Aorta (tissue), 5 donors: Measurements from ENCODE around the gene OR2Z1. TPM values are rescaled to one million over a fixed set of nuclear protein-coding genes. Genes with fewer than 3 reads are reported as not detected.
"Not testable (repeated sequence)": the region's sequence is repeated elsewhere in the genome, so short reads cannot be mapped to it uniquely, and the experiment has no call there.

Source experiments
- ATAC-seq: fragments of 200-7000 bp; cut with Tn5 transposase; one replicate; pipeline ENCODE4 v1.9.1; 2022; ENCODE audit warnings: moderate library complexity; ENCODE audit not compliant: low FRiP score
- DNase-seq, 2 donors: peaks; one replicate each; pipeline ENCODE4 v3.0.0-alpha.2; 2020
- H3K27ac ChIP-seq, 2 donors: one replicate each; pipeline ENCODE4 v1.5.1; 2013; ENCODE audit warnings: low read length in 2 of 2, mild to moderate bottlenecking in 2 of 2, moderate library complexity in 2 of 2, control low read depth in 1 of 2, inconsistent platforms in 1 of 2, low read depth in 1 of 2
- H3K27me3 ChIP-seq, 2 donors: one replicate each; pipeline ENCODE4 v1.6.1; 2013; ENCODE audit warnings: control low read depth in 1 of 2, low read length in 1 of 2, mild to moderate bottlenecking in 1 of 2, moderate library complexity in 1 of 2; ENCODE audit not compliant: insufficient read depth in 2 of 2, control insufficient read depth in 1 of 2
- H3K36me3 ChIP-seq, 2 donors: one replicate each; pipeline ENCODE4 v1.6.1; 2013; ENCODE audit warnings: control low read depth in 1 of 2, low read length in 1 of 2, mild to moderate bottlenecking in 1 of 2; ENCODE audit not compliant: insufficient read depth in 2 of 2, control insufficient read depth in 1 of 2
- H3K4me1 ChIP-seq, 2 donors: one replicate each; pipeline ENCODE4 v1.6.1; 2013; ENCODE audit warnings: low read length in 2 of 2, control low read depth in 1 of 2, mild to moderate bottlenecking in 1 of 2, moderate library complexity in 1 of 2; ENCODE audit not compliant: insufficient read depth in 2 of 2, control insufficient read depth in 1 of 2
- H3K4me3 ChIP-seq, 2 donors: one replicate each; pipeline ENCODE4 v1.5.1; 2013; ENCODE audit warnings: low read length in 2 of 2, control low read depth in 1 of 2, mild to moderate bottlenecking in 1 of 2
- H3K9me3 ChIP-seq: one replicate; pipeline ENCODE4 v1.6.1; 2013; ENCODE audit warnings: mild to moderate bottlenecking, low read length; ENCODE audit not compliant: control insufficient read depth
- WGBS, 2 donors: extraction: QIAGEN DNeasy Blood & Tissue Kit; methylation state at CpG; one replicate each; pipeline ENCODE4 v1.1.7; 2013; 5-methylcytosine and 5-hydroxymethylcytosine counted together
- intact Hi-C, 2 donors: fragments of 100-400 bp; cut with DNase I; formaldehyde crosslinking; loops; one replicate each; pipeline versions ENCODE4 v1.14.2 to v1.15.0; 2022
- polyA plus RNA-seq, 2 donors: library from polyadenylated mRNA; stranded (reverse); fragments of 200-250 nt; gene quantifications; one replicate each; pipeline ENCODE4 v1.2.3, GENCODE V29; 2013
- total RNA-seq, 2 donors: library from RNA; stranded (reverse); fragmentation: NEBNext Ultra II Directional; extraction: Animal tissue kit (Norgen Biotek cat#: 25700); gene quantifications; one replicate each; pipeline ENCODE4 v1.2.1, GENCODE V29; 2021
- donor health status: healthy with polysubstance abuse.
- donor health status: Bipolar disorder and iron deficiency.
- donor health status: DM: no; HTN: no; CAD: no.
- donor health status: DM: no; HTN: no; CAD: no.
- donor health status: DM: yes; HTN: yes; CAD: no.

The OR2Z1 gene
- total and polyA plus RNA-seq, 4 donors: not detected

DNA sequence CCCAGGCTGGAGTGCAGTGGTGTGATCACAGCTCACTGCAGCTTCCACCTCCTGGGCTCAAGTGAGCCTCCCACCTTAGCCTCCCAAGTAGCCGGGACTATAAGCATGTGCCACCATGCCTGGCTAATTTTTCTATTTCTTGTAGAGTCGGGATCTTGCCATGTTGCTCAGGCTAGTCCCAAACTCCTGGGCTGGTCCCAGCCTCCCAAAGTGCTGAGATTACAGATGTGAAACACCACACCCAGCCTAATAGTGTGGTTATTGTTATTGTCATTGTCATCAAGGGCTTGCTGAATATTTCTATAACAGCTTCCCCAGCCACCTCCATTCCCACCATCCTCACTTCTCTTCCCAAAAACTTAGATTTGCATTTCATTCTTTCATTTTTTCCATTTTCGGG is 2.8 kb downstream of the OR2Z1 start:
- intact Hi-C loops: no loop called here
- no peaks in the 10 kb centered on the region for H3K27me3 ChIP-seq
- 60% methylated on average over 3 of the region's 3 CpGs for whole genome bisulfite sequencing, 2 donors
- no peaks in the 10 kb centered on the region for H3K9me3 ChIP-seq
- DNase-seq (no peak), ATAC-seq (no peak)
- no peaks in the 10 kb centered on the region for H3K4me1 ChIP-seq
- H3K36me3 ChIP-seq: no peaks in the 10 kb centered on the region
- H3K27ac ChIP-seq: no peak overlapping the region
- no peak overlapping the region for H3K4me3 ChIP-seq

DNA sequence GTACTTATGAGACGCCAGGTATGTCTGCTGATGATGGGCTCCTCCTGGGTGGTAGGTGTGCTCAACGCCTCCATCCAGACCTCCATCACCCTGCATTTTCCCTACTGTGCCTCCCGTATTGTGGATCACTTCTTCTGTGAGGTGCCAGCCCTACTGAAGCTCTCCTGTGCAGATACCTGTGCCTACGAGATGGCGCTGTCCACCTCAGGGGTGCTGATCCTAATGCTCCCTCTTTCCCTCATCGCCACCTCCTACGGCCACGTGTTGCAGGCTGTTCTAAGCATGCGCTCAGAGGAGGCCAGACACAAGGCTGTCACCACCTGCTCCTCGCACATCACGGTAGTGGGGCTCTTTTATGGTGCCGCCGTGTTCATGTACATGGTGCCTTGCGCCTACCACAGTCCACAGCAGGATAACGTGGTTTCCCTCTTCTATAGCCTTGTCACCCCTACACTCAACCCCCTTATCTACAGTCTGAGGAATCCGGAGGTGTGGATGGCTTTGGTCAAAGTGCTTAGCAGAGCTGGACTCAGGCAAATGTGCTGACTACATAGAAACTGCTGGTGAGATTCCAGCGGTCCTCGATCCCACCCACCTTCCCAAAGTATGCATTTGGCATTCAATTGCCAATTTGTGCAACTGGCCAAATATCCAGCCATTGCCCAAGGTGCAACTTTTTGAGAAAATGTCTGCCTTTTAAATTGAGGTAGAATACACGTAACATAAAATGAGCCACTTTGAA is 10.2 kb downstream of the OR2Z1 start:
- H3K4me3 ChIP-seq: no peak overlapping the region
- H3K27me3 ChIP-seq: no peaks in the 10 kb centered on the region
- no peaks in the 10 kb centered on the region for H3K36me3 ChIP-seq
- no peak overlapping the region for H3K27ac ChIP-seq
- DNase-seq (no peak), ATAC-seq (no peak)
- no peaks in the 10 kb centered on the region for H3K9me3 ChIP-seq
- intact Hi-C loops: no loop called here
- 59 to 60% methylated on average over 19 of the region's 19 CpGs for WGBS, 2 donors
- no peaks in the 10 kb centered on the region for H3K4me1 ChIP-seq

DNA sequence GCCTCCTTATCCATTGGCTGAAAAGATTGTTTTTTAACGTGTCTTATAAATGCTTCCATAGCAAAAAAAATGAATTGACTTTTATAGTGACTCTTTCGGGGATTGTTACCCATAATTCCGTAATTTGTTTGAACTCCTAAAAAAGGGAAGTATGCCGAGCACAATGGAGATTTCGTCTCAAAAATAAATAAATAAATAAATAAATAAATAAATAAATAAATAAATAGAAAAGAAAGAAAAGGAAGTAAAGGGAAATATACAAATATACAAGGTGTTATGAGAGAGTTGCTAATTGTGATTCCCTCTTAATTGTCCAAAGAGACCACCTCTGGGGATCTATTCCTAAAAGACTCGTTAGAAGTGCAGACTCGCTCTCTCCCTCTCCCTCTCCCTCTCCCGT is 16.9 kb downstream of the OR2Z1 start:
- intact Hi-C loops: no loop called here
- ATAC-seq (no peak), DNase-seq (no peak)
- H3K36me3 ChIP-seq: no peaks in the 10 kb centered on the region
- no peak overlapping the region for H3K27ac ChIP-seq
- H3K9me3 ChIP-seq: no peaks in the 10 kb centered on the region
- peaks cover 0 to 2% of the 10 kb centered on the region in 2 donors for H3K27me3 ChIP-seq
- no peaks in the 10 kb centered on the region for H3K4me1 ChIP-seq
- no peak overlapping the region for H3K4me3 ChIP-seq
- 82 to 92% methylated on average over 8 of the region's 8 CpGs for WGBS, 2 donors

DNA sequence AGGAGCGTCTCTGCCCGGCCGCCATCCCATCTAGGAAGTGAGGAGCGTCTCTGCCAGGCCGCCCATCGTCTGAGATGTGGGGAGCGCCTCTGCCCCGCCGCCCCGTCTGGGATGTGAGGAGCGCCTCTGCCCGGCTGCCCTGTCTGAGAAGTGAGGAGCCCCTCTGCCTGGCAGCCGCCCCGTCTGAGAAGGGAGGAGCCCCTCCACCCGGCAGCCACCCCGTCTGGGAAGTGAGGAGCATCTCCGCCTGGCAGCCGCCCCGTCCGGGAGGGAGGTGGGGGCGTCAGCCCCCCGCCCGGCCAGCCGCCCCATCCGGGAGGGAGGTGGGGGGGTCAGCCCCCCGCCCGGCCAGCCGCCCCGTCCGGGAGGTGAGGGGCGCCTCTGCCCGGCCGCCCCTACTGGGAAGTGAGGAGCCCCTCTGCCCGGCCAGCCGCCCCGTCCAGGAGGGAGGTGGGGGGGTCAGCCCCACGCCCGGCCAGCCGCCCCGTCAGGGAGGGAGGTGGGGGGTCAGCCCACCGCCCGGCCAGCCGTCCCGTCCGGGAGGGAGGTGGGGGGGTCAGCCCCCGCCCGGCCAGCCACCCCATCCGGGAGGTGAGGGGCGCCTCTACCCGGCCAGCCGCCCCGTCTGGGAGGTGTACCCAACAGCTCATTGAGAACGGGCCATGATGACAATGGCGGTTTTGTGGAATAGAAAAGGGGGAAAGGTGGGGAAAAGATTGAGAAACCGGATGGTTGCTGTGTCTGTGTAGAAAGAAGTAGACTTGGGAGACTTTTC is 18.0 kb downstream of the OR2Z1 start:
- H3K4me1 ChIP-seq, DNase-seq, intact Hi-C loops, H3K9me3 ChIP-seq, H3K27me3 ChIP-seq, H3K36me3 ChIP-seq, H3K4me3 ChIP-seq, H3K27ac ChIP-seq, ATAC-seq: not testable (repeated sequence)
- 91 to 93% methylated on average over 22 to 47 of the region's 55 CpGs for WGBS, 2 donors

DNA sequence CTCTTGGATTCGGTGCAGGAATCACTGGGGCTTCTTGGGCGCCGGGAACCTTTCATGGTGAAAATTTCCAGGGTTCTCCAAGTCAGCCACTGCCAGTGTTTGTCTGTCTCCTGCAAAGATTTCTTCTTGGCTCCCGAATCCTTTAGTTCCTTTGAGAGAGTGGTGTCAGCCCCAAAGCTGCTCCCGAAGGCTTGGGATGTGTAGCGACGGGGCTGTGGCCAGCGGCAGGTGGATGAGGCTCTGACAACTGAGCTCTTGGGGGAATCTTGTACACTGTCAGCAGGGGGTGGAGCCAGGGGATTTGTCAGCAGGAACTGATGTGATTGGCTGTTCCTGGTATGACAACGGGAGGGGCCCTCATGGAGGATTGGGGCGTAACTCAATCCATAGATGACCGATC is 45.8 kb downstream of the OR2Z1 start:
- DNase-seq, H3K27ac ChIP-seq, H3K4me3 ChIP-seq, ATAC-seq, H3K9me3 ChIP-seq, H3K4me1 ChIP-seq, H3K27me3 ChIP-seq, H3K36me3 ChIP-seq, intact Hi-C loops: not testable (repeated sequence)
- 80% methylated on average over 5 of the region's 11 CpGs; no CpG with 5 or more reads in 1 of the 2 donors for WGBS, 2 donors

DNA sequence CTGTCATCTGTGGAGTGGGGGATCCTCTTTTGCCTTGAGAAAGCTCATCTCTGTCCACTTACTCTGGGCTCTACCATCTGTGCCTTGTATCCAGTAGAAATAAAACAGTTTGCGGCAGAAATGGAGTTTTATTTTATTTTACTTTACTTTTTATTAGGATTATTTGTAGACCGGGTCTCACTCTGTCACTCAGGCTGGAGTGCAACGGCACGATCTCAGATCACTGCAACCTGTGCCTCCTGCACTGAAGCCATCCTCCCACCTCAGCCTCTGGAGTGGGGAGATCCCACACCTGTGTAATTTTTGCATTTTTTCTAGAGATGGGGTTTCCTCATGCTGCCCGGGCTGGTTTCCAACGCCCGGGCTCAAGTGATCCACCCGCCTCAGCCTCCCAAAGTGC is 47.8 kb downstream of the OR2Z1 start:
- H3K4me3 ChIP-seq, DNase-seq, ATAC-seq, H3K36me3 ChIP-seq, H3K4me1 ChIP-seq, H3K27ac ChIP-seq, H3K9me3 ChIP-seq, intact Hi-C loops, H3K27me3 ChIP-seq: not testable (repeated sequence)
- 91% methylated on average over 3 of the region's 8 CpGs for WGBS, 2 donors

DNA sequence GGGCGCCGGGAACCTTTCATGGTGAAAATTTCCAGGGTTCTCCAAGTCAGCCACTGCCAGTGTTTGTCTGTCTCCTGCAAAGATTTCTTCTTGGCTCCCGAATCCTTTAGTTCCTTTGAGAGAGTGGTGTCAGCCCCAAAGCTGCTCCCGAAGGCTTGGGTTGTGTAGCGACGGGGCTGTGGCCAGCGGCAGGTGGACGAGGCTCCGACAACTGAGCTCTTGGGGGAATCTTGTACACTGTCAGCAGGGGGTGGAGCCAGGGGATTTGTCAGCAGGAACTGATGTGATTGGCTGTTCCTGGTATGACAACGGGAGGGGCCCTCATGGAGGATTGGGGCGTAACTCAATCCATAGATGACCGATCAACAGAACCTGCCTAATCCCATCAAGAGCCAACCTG is 52.2 kb downstream of the OR2Z1 start:
- WGBS, 2 donors: 83% methylated on average over 6 of the region's 12 CpGs; no CpG with 5 or more reads in 1 of the 2 donors
- H3K4me1 ChIP-seq, H3K27me3 ChIP-seq, H3K9me3 ChIP-seq, H3K27ac ChIP-seq, DNase-seq, H3K36me3 ChIP-seq, ATAC-seq, intact Hi-C loops, H3K4me3 ChIP-seq: not testable (repeated sequence)
